Naive B cell (primary cell): ENCODE results near the gene LRRC3C. TPM values are rescaled to one million over a fixed set of nuclear protein-coding genes. Genes with fewer than 3 reads are reported as not detected.
"Not testable (repeated sequence)": the region's sequence is repeated elsewhere in the genome, so short reads cannot be mapped to it uniquely, and the experiment has no call there.

Experiments used
- ATAC-seq, 2 donors: fragments of 150-1000 bp; cut with Tn5 transposase; 2 replicates each; pipeline ENCODE4 v1.10.0; 2021; ENCODE audit warnings: low read depth in 2 of 2, mild to moderate bottlenecking in 2 of 2, moderate library complexity in 2 of 2
- DNase-seq: peaks from one replicate; pipeline ENCODE4 v3.0.0; 2022
- H3K27ac Mint-ChIP-seq, 6 donors: one replicate each; pipeline ENCODE4 v1.8.0; 2020 to 2022; ENCODE audit warnings: mild to moderate bottlenecking in 6 of 6, mixed read lengths in 6 of 6, moderate library complexity in 5 of 6, inconsistent platforms in 2 of 6
- H3K27me3 Mint-ChIP-seq, 3 donors: one replicate each; pipeline ENCODE4 v1.8.0; 2021 to 2022; ENCODE audit warnings: mixed read lengths in 3 of 3, mild to moderate bottlenecking in 1 of 3
- H3K36me3 Mint-ChIP-seq, 2 donors: one replicate each; pipeline ENCODE4 v1.8.0; 2020 to 2022; ENCODE audit warnings: mixed read lengths in 2 of 2, inconsistent platforms in 1 of 2, mild to moderate bottlenecking in 1 of 2
- H3K4me1 Mint-ChIP-seq, 3 donors: one replicate each; pipeline ENCODE4 v1.8.0; 2020 to 2022; ENCODE audit warnings: mixed read lengths in 3 of 3, inconsistent platforms in 1 of 3, mild to moderate bottlenecking in 1 of 3, moderate library complexity in 1 of 3
- H3K4me3 Mint-ChIP-seq, 8 donors: one replicate each; pipeline ENCODE4 v1.8.0; 2020 to 2022; ENCODE audit warnings: mild to moderate bottlenecking in 8 of 8, mixed read lengths in 8 of 8, moderate library complexity in 8 of 8, inconsistent platforms in 2 of 8
- H3K9me3 Mint-ChIP-seq, 7 donors: one replicate each; pipeline ENCODE4 v1.8.0; 2020 to 2022; ENCODE audit warnings: mixed read lengths in 7 of 7, mild to moderate bottlenecking in 5 of 7, inconsistent platforms in 2 of 7, moderate library complexity in 1 of 7
- polyA plus RNA-seq, 6 donors: library from polyadenylated mRNA; unstranded; fragments of 300-500 nt; fragmentation: Illumina TruSeq; gene quantifications; one replicate each; pipeline ENCODE4 v1.2.3, GENCODE V29; 2021; ENCODE audit warnings: low read depth in 6 of 6

LRRC3C gene
- not detected for polyA plus RNA-seq

GRCh38 chr17:39927101-39927928, at the start of gene LRRC3C, which contains the start of gene ORMDL3:
Gene LRRC3C (plus strand): TSS chr17:39927732. CDS start chr17:39941524, 13,792 bp downstream.
Gene ORMDL3 (minus strand): TSS chr17:39927601. CDS start chr17:39924203, 3,398 bp downstream.
- Mint-ChIP-seq H3K9me3 (no peaks in the 10 kb centered on the region), H3K4me1 (peaks cover 25 to 51% (median 47%) of the 10 kb centered on the region in 3 donors), H3K27me3 (no peaks in the 10 kb centered on the region), H3K27ac (peak within 1 kb of the TSS; percentile 88 to 99 (median 92)), H3K36me3 (peaks cover 0 to 7% of the 10 kb centered on the region in 2 donors), H3K4me3 (peak within 1 kb of the TSS; percentile 85 to 100 (median 94))
- peak; percentile 89 for DNase-seq
- ATAC-seq: peak; percentile 98

- DNase-seq, ATAC-seq, H3K27me3 Mint-ChIP-seq, H3K9me3 Mint-ChIP-seq, H3K36me3 Mint-ChIP-seq, H3K4me3 Mint-ChIP-seq: not testable (repeated sequence)
- H3K27ac Mint-ChIP-seq: peak overlapping the region in 1 of 6 donors; percentile 44
- H3K4me1 Mint-ChIP-seq: peaks cover 10 to 31% (median 14%) of the 10 kb centered on the region in 3 donors
Observed at GRCh38 chr17:39886102-39886501, 41.4 kb upstream of the LRRC3C start.

- H3K9me3 Mint-ChIP-seq: no peaks in the 10 kb centered on the region
- H3K27ac Mint-ChIP-seq: no peak overlapping the region
Observed at GRCh38 chr17:39887078-39887477, 40.5 kb upstream of the LRRC3C start.

GRCh38 chr17:39889200-39889599, 38.3 kb upstream of the LRRC3C start:
- no peaks in the 10 kb centered on the region for H3K27me3 Mint-ChIP-seq
- H3K36me3 Mint-ChIP-seq: no peaks in the 10 kb centered on the region
- peak overlapping the region in 1 of 6 donors; percentile 9 for H3K27ac Mint-ChIP-seq
- no peak overlapping the region for H3K4me3 Mint-ChIP-seq
- H3K9me3 Mint-ChIP-seq: no peaks in the 10 kb centered on the region
- peaks cover 9 to 35% (median 11%) of the 10 kb centered on the region in 3 donors for H3K4me1 Mint-ChIP-seq
- DNase-seq (no peak), ATAC-seq (no peak)

More at GRCh38 chr17:39887078-39887477, 40.5 kb upstream of the LRRC3C start:
- DNase-seq (no peak), ATAC-seq (no peak)
- no peaks in the 10 kb centered on the region for H3K36me3 Mint-ChIP-seq
- no peaks in the 10 kb centered on the region for H3K27me3 Mint-ChIP-seq
- peaks cover 6 to 24% (median 11%) of the 10 kb centered on the region in 3 donors for H3K4me1 Mint-ChIP-seq
- no peak overlapping the region for H3K4me3 Mint-ChIP-seq

GRCh38 chr17:39894681-39895376, 32.7 kb upstream of the LRRC3C start:
- peaks cover 12 to 37% (median 12%) of the 10 kb centered on the region in 3 donors for H3K4me1 Mint-ChIP-seq
- ATAC-seq: peak in 1 of 2 donors; percentile 58
- H3K27ac Mint-ChIP-seq: peak overlapping the region; percentile 43 to 97 (median 65)
- no peaks in the 10 kb centered on the region for H3K27me3 Mint-ChIP-seq
- no peaks in the 10 kb centered on the region for H3K9me3 Mint-ChIP-seq
- H3K36me3 Mint-ChIP-seq: peaks cover 0 to 6% of the 10 kb centered on the region in 2 donors
- peak overlapping the region in 4 of 8 donors; percentile 12 to 71 (median 24) for H3K4me3 Mint-ChIP-seq
- DNase-seq: peak; percentile 2

- peak overlapping the region in 1 of 6 donors; percentile 58 for H3K27ac Mint-ChIP-seq
- H3K27me3 Mint-ChIP-seq: no peaks in the 10 kb centered on the region
- DNase-seq: no peak
- ATAC-seq: no peak
- peaks cover 0 to 6% of the 10 kb centered on the region in 2 donors for H3K36me3 Mint-ChIP-seq
- no peak overlapping the region for H3K4me3 Mint-ChIP-seq
- peaks cover 9 to 24% (median 12%) of the 10 kb centered on the region in 3 donors for H3K4me1 Mint-ChIP-seq
- no peaks in the 10 kb centered on the region for H3K9me3 Mint-ChIP-seq
Observed at GRCh38 chr17:39898088-39898487, 29.4 kb upstream of the LRRC3C start.

- no peak for DNase-seq
- H3K4me1 Mint-ChIP-seq: peaks cover 13 to 26% (median 15%) of the 10 kb centered on the region in 3 donors
- H3K27me3 Mint-ChIP-seq: no peaks in the 10 kb centered on the region
- peaks cover 0 to 6% of the 10 kb centered on the region in 2 donors for H3K36me3 Mint-ChIP-seq
- no peak overlapping the region for H3K27ac Mint-ChIP-seq
- H3K9me3 Mint-ChIP-seq: no peaks in the 10 kb centered on the region
- no peak overlapping the region for H3K4me3 Mint-ChIP-seq
- ATAC-seq: no peak
Observed at GRCh38 chr17:39899215-39899614, 28.3 kb upstream of the LRRC3C start.

- not testable (repeated sequence) for H3K4me3 Mint-ChIP-seq, ATAC-seq, H3K27me3 Mint-ChIP-seq, H3K27ac Mint-ChIP-seq, DNase-seq, H3K9me3 Mint-ChIP-seq
- peaks cover 14 to 25% of the 10 kb centered on the region in 2 donors for H3K36me3 Mint-ChIP-seq
- H3K4me1 Mint-ChIP-seq: peaks cover 8 to 21% (median 21%) of the 10 kb centered on the region in 3 donors
Observed at GRCh38 chr17:39902027-39902426, 25.5 kb upstream of the LRRC3C start.

GRCh38 chr17:39903158-39903884, 24.2 kb upstream of the LRRC3C start:
- no peak for ATAC-seq
- peaks cover 8 to 23% (median 19%) of the 10 kb centered on the region in 3 donors for H3K4me1 Mint-ChIP-seq
- no peaks in the 10 kb centered on the region for H3K9me3 Mint-ChIP-seq
- no peak for DNase-seq
- H3K27ac Mint-ChIP-seq: peak overlapping the region in 3 of 6 donors; percentile 38 to 52 (median 44)
- H3K27me3 Mint-ChIP-seq: no peaks in the 10 kb centered on the region
- peak overlapping the region in 2 of 8 donors; percentile 30 to 35 for H3K4me3 Mint-ChIP-seq
- peaks cover 17 to 20% of the 10 kb centered on the region in 2 donors for H3K36me3 Mint-ChIP-seq

GRCh38 chr17:39904990-39905288, 22.6 kb upstream of the LRRC3C start:
- Mint-ChIP-seq H3K4me3 (no peak overlapping the region), H3K36me3 (peaks cover 20 to 25% of the 10 kb centered on the region in 2 donors)

GRCh38 chr17:39908789-39909352, 18.7 kb upstream of the LRRC3C start:
- Mint-ChIP-seq H3K27ac (peak overlapping the region in 1 of 6 donors; percentile 16), H3K4me1 (peaks cover 7 to 16% (median 15%) of the 10 kb centered on the region in 3 donors), H3K36me3 (peaks cover 25 to 36% of the 10 kb centered on the region in 2 donors), H3K9me3 (no peaks in the 10 kb centered on the region), H3K27me3 (no peaks in the 10 kb centered on the region), H3K4me3 (no peak overlapping the region)
- ATAC-seq (no peak), DNase-seq (no peak)

More at GRCh38 chr17:39904990-39905288, 22.6 kb upstream of the LRRC3C start:
- H3K4me1 Mint-ChIP-seq: peaks cover 8 to 23% (median 19%) of the 10 kb centered on the region in 3 donors
- no peak for ATAC-seq
- peak overlapping the region in 2 of 6 donors; percentile 9 to 41 for H3K27ac Mint-ChIP-seq
- H3K9me3 Mint-ChIP-seq: no peaks in the 10 kb centered on the region
- no peaks in the 10 kb centered on the region for H3K27me3 Mint-ChIP-seq
- no peak for DNase-seq

GRCh38 chr17:39913989-39914388, 13.5 kb upstream of the LRRC3C start:
- Mint-ChIP-seq H3K27me3 (no peaks in the 10 kb centered on the region), H3K27ac (peak overlapping the region in 2 of 6 donors; percentile 24 to 79), H3K36me3 (peaks cover 18 to 36% of the 10 kb centered on the region in 2 donors), H3K9me3 (no peaks in the 10 kb centered on the region), H3K4me3 (no peak overlapping the region), H3K4me1 (peaks cover 8 to 24% (median 11%) of the 10 kb centered on the region in 3 donors)
- no peak for ATAC-seq
- no peak for DNase-seq
